ENCODE measurements around the gene MTHFD1L.

DNA sequence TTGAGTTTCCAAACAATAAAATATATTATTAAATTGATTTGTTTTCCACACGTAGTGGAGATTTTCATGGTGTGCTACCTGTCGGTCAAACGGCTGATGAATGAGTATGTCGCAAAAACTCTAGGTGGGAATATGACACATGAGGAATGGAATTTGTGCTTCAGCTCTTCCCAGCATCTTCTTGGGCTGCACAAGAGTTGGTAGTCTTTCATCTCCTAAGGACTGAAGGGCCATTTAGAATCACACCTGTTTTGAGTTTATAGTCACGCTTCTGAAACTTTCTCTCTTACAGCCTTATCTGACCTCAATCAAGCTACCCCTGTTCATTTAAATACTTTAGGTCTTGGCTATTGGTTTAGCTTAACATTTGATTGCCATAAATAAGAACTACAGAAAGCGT, 216.6 kb downstream of the MTHFD1L start:
- TF ChIP-seq RBBP5 (IDR thresholded peaks at IDR 0.05; ENCODE audit: borderline replicate concordance, insufficient read depth, low read length, poor library complexity, severe bottlenecking) (no peak), CSDE1 (IDR thresholded peaks at IDR 0.05) (no peak), ZBTB17 (CRISPR knock-in tag; IDR thresholded peaks at IDR 0.05) (no peak), HIVEP1 (CRISPR knock-in tag; IDR thresholded peaks at IDR 0.05) (no peak)
- TF ChIP-seq, protein P1, sequence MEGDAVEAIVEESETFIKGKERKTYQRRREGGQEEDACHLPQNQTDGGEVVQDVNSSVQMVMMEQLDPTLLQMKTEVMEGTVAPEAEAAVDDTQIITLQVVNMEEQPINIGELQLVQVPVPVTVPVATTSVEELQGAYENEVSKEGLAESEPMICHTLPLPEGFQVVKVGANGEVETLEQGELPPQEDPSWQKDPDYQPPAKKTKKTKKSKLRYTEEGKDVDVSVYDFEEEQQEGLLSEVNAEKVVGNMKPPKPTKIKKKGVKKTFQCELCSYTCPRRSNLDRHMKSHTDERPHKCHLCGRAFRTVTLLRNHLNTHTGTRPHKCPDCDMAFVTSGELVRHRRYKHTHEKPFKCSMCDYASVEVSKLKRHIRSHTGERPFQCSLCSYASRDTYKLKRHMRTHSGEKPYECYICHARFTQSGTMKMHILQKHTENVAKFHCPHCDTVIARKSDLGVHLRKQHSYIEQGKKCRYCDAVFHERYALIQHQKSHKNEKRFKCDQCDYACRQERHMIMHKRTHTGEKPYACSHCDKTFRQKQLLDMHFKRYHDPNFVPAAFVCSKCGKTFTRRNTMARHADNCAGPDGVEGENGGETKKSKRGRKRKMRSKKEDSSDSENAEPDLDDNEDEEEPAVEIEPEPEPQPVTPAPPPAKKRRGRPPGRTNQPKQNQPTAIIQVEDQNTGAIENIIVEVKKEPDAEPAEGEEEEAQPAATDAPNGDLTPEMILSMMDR (IDR thresholded peaks at IDR 0.05 in 2 of 3, conservative IDR thresholded peaks at IDR 0.05 in 1 of 3; ENCODE audit: insufficient read depth in 2 of 3, low read depth in 1 of 3, low read length in 3 of 3), result no peak

Measured in K562 (cell line).